Measurements from ENCODE around the gene PLCB4.

GRCh38 chr20:9230406-9230805 is 161.5 kb downstream of the PLCB4 start:
- TF ChIP-seq POLR2A (IDR thresholded peaks at IDR 0.05; ENCODE audit: low read depth, low read length) (no peak), POLR2AphosphoS5 (IDR thresholded peaks at IDR 0.05; ENCODE audit: low read depth, low read length) (no peak), TAF1 (IDR thresholded peaks at IDR 0.05; ENCODE audit: borderline replicate concordance, low read depth, low read length) (no peak)
